Activated CD4-positive, alpha-beta T cell treated with anti-CD3 and anti-CD28 coated beads, Interleukin-2, Interleukin-4, amounts not matched to agents 100 ng/mL and 50 ng/mL, durations not matched to agents 16 hours and 8 hours (primary cell): Measurements from ENCODE around the gene DLX5.

Experiments
- DNase-seq: peaks from one replicate; pipeline ENCODE4 v3.0.0-alpha.2; 2020; ENCODE audit warnings: low spot score

Gene DLX5

GRCh38 chr7:97005183-97006054 is 19.2 kb downstream of the DLX5 start, which contains the start of gene DLX6:
Gene DLX6 (plus strand): TSS chr7:97005553. CDS start chr7:97005978, 425 bp downstream.
- peak; percentile 25 for DNase-seq

DNA sequence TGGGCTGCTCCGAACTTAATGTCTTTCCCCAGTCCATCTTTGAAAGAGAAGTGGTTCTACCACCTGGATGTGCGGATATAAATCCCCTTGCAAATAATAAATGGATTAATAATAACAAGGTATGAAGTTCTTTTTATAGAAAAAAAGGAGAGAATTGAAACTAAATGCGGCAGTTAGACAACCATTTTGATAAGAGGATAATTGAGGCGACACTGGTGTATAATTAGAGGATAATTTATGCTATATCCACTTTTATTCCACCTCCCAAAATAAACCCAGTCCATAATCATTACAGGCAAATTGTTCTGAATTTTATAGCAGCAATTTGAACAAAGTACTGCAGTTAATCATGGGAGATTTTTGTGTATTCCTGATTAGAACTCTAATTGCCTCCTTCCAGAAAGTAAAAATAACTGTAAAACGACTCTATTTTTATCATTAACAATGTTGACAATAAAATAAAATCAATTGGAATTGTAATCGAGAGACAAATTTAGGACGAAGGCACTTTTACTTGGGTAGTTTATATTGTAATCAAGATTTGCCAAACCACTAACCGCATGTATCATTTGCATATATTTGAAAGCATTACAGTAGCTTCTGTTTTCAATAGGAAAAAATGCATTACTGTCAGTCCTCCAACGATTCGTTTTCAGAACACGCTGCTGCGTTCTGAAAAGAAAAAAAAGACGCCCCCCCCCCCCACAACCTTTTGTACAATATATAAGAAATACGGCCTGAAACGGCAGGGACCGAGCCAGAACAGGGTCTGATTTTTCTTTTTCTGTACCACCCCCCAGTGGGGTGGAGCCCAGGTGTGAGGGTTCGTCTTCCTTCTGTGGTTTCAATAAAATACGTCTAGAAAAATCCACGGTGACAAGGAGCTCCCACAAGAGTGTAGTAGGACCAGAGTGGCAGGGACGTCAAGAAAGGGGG is 20.1 kb downstream of the DLX5 start:
- DNase-seq = no peak

DNA sequence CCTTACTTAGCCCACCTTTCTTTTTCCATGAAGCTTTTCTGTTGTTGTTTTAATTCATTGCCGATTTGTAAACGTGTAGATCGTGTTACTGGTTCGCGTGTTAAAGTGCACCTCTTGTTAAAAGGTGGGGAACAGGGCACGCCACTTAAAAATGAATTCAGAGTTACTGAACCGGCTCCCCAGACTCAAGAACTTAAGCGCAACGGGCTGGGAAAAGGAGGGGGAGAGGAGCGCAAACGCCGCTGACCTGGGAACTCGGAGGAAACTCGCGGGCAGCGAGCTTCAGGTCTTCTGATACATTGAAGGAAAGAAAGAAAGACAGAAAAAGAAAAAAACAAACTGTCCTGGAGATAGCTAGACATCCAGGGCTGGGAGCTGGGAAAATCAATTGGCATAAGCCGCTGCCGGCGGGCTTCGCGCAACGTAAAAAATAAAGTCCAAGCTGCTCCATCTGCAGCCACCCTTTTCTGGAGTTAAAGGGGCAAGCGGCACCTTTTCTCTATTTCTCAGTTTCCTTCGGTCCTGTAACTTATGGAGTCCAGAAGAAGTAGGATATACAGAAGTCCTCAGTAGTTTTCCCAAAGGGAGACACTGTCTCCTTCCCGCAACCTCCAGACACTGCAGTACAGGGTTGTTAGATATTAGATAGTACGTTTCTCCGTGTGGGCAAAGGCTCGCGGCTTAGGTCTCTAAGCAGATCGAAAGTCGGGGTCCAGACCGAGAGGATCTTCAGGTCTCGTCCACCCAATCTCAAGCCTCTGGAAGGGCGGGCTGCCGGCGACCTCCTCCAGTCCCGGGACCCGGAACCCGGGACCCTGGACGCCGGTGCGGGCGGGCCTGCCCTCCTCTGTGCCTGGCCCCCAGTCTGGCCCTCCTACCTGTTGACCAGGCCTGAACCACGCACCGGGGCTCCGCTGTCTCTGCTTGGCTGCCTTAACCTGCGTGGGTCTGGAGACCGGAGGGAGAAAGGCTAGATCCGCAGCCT is 21.1 kb downstream of the DLX5 start:
- DNase-seq = no peak

DNA sequence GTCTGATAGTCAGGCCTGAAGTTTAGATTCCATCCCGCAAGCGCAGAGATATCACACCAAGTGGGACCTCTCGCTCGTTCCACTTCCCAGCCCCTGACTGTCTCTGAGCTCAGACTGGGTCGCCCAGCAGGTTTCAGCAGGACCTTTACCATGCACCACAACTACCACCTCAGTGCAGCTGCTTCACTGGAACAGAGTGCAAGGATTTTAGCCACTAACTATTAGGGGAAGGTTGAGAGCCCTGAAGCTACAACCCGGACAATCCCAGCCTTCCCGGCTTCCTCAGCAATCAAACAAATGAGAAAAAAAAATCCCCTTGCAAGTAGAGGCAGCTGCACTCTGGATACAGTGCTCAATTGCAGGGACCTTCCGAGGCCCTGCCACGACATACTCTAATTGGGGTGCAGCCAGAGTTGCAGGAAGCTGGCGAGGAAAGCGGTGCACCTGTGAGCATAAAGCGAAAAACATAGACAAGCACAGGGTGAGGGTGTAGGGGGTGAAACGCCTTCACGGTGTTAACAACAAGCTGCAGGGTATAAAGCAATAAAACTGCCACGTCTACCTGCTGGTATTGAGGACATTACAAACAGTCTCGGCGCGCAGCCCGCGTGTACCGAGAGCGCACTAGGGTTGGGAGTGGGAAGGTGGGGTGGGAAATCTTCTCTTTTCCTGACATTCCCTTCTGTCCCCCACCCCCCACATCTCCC is 21.9 kb downstream of the DLX5 start:
- no peak for DNase-seq

- no peak for DNase-seq
These were observed 22.7 kb downstream of the DLX5 start for GRCh38 chr7:97001656-97002554.

DNA sequence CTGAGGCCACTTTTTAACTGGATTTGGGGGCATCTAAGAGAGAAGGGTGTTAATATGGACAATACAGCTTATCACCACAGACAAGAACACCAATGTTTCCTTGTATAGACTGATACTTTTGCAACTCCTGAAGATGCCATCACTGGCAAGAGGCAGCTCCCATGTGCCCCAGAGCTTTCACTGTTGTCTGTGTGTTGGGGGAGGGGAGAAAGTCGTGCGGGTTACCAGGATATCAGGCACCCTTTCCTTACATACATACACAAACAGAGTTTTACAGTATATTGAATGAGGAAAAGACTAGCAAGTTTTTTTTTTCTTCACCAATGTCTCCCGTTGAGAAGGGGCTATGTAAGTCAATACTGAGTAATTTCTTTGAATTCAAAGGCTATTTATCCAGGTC is 23.4 kb downstream of the DLX5 start:
- DNase-seq = no peak

DNA sequence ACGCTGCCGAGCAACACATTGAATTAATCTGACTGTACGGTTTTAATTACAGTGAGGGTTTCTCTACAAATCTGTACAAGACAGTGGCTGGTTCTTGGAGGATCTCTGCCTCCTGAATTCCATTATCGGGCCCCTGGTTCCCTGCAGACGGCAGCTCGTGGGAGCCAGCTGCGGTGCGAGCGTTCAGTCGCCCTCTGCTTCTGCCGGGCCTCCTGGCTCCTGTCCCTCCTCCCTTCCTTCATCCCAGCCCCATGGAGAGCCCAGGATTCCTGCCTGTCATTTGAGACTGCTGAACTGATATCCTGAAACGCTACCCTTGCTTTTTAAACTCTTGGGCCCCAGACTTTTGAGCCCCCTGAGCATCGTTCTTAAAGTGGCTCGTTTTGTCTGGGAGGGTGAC is 25.9 kb downstream of the DLX5 start:
- DNase-seq = no peak

- DNase-seq = no peak
These were observed 26.3 kb downstream of the DLX5 start for GRCh38 chr7:96998333-96998732.

GRCh38 chr7:96997512-96998032 is 27.1 kb downstream of the DLX5 start:
- DNase-seq = no peak

GRCh38 chr7:96996958-96997511 is 27.6 kb downstream of the DLX5 start:
- no peak for DNase-seq

DNA sequence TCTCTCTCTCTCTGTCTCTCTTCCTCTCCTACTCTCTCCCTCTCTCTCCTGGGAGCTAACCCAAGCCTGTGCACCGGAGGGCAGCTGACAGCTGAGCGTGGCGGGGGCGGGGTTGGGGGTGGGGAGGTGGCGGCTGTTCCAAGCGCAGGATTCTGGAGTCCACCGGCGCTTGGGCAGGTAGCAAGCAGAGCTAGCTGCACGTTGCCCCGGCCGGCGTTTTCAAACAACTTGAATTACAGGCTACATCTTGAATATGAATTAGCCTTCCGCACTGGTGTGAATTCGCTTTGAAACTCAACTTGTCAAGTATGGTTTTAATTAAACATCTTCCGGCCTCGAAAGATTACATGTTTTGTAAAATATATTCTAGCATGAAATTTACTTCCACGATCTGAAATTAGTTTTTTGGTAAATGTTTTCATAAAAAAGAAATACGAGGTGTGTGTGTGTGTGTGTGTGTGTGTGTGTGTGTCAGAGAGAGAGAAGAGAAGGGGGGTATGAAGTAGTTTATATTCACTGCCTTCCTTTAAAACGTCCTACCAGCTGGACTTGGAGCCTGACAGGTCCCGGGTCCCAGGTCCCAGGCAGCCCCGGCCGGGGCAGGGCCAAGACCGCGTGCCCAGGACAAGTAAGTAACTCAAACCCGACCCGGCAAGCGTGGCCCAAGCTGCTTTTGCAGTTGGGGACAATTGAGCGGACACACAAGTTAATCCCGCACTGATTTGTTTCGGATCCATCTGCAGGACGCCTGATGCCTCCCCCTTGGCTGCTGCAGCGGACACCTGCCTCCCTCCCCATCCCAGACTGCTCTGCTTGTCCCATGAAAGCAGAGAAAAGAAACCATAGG is 28.3 kb downstream of the DLX5 start:
- no peak for DNase-seq

DNA sequence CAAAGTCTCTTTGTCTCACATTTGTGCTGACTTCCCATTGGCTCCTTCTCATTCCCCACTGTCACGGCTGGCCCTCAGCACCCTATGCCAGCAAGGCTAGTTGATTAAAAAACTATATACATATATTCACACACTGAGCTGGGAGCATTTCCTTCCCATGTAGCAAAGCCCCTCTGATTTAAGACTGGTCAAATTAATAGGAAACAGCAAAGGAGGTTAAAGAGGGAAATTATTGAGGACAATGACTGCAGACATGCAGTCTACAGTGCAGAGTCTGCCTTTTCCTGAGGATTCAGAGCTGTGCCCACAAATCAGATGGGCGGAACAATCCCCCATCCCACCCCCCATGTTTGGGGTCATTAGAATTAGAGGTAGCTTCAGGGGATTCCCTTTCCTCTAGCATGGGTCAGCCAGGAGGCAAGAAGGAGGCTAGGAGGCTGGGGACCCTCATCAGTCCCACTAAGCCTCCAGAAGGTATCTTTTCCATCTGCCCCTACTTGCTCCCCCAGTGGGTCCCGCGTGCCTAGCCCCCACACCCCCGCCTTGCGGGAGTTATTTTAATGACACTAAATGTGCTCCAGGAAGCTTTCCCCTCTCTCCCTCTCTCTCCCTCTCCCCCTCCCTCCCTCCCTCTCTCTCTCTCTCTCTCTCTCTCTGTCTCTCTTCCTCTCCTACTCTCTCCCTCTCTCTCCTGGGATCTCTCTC is 29.1 kb downstream of the DLX5 start:
- no peak for DNase-seq

DNA sequence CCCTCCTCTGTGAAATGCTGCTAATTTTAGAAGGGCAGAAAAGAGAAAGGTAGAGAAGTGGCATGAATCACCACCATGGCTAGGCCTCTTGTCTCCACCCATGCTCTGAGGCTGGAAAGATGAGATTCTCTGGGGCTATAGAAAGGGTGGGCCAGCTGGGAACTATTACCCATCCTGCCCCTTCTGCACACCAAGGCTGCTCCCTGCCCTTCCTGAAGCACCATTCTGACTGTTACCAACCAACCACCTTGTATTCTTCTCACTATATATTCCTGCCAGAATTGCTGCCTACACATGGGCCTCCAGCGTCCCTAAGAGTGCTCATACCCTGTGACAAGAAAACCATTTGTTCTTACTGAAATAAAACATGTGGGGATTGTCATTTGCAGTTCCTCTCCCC is 30.7 kb downstream of the DLX5 start:
- DNase-seq = no peak

- DNase-seq = no peak
These were observed 31.4 kb downstream of the DLX5 start for GRCh38 chr7:96993094-96993865.

DNA sequence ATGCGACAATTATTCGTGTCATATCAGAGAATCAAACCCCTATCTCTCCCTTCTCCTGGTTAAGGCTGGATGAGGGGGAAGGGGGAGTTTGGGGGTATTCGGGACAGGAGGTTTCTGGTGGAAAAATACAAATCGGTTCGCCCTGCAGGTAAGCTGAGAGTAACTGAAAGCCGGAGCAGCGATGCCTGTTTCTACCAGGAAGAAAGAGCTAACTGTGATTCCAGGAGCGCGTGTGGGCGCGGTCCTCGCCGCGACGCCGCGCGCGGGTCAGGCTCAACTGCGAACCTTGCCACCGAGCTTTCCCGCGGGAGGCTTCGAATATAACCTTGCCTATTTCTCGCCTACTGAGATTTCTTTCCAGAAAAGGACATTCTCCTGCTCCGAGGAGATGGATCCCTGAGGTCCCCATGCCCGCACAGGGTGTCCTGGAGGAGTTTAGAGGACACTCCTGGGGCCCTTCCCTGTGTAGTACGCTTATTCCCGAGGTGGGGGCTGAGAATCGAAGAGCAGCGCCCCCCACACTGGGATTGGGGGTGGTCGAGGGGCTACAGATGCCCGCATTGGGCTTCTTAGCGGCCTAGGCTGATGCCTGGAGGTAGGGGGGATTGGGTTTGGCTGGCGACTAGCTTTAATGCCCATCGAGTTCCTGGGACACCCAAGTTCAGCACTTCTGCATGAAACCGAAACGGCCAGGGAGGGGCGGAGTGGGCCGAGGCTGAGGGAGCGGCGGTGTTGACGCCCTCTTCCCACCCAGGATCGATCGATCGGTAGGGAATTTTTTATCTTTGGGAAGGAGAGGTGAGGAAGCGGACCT is 32.2 kb downstream of the DLX5 start:
- DNase-seq = no peak

- DNase-seq = no peak
These were observed 33.0 kb downstream of the DLX5 start for GRCh38 chr7:96991546-96992191.
